ENCODE results near the gene SMIM1. TPM values are rescaled to one million over a fixed set of nuclear protein-coding genes. Genes with fewer than 3 reads are reported as not detected.

The SMIM1 gene
- total and polyA plus RNA-seq, 7 donors, result 0.57 to 2.1 (median 1.3) TPM

DNA sequence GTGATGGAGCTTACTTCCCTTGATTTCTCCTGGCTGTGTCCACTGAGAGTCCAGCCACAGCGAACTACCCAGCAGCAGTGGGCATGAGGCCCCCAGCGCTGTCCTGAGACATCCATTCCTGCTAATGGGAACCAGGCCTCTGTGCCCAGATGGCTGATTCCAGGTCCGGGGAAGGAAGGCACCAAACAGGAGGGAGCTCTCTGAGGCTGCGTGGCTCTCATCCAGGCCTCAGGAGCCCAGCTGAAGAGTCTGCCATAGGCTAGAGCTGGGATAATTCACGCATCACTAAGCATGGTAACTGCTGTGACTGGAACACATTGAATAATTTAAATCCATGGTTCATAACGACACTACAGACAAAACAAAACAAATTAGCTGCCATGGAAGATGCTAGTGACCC, 48.5 kb downstream of the SMIM1 start:
- no peak for TF ChIP-seq CTCF (IDR thresholded peaks at IDR 0.05)
- intact Hi-C loops (cut with DNase I), result no loop called here
- Histone ChIP-seq H3K27me3 (ENCODE audit: insufficient read depth in 3 of 3, low read length in 2 of 3) (no peaks in the 10 kb centered on the region), H3K4me3 (no peak overlapping the region), H3K27ac (no peak overlapping the region), H3K9me3 (no peaks in the 10 kb centered on the region), H3K36me3 (ENCODE audit: insufficient read depth in 1 of 2, low read depth in 1 of 2) (peaks cover 9 to 83% of the 10 kb centered on the region in 2 donors), H3K4me1 (no peaks in the 10 kb centered on the region)
- no peak for ATAC-seq
- DNase-seq, result no peak
- WGBS, 3 donors, result 61 to 75% (median 64%) methylated on average over 6 of the region's 6 CpGs

DNA sequence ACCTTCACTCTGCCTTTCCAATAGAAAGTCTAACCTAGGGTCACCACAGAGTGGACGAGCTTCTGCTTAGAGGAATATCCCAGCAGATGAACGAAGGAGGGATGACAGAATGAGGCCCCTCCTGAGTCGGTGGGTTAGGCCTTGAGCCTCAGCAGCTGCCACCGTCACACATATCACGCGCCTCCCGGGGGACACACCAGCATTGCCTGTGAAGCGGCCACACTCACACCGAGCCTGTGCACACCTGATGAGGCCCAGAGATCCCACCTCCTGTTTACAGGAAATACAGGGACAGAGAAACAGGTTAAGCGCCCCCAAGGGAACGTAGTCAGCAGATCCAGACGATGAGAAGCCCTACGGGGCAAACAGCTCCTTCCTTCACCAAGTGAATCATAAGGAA, 48.9 kb downstream of the SMIM1 start:
- Histone ChIP-seq H3K27me3 (ENCODE audit: insufficient read depth in 3 of 3, low read length in 2 of 3) (no peaks in the 10 kb centered on the region), H3K36me3 (ENCODE audit: insufficient read depth in 1 of 2, low read depth in 1 of 2) (peaks cover 10 to 83% of the 10 kb centered on the region in 2 donors), H3K4me3 (no peak overlapping the region), H3K27ac (no peak overlapping the region), H3K4me1 (no peaks in the 10 kb centered on the region), H3K9me3 (no peaks in the 10 kb centered on the region)
- ATAC-seq, result no peak
- whole genome bisulfite sequencing, 3 donors, result 60 to 66% (median 65%) methylated on average over 13 of the region's 13 CpGs
- intact Hi-C loops (cut with DNase I), result no loop called here
- no peak for TF ChIP-seq CTCF (IDR thresholded peaks at IDR 0.05)
- no peak for DNase-seq

- Histone ChIP-seq H3K36me3 (ENCODE audit: insufficient read depth in 1 of 2, low read depth in 1 of 2) (peaks cover 10 to 83% of the 10 kb centered on the region in 2 donors), H3K27ac (no peak overlapping the region)
Measured at GRCh38 chr1:3821908-3822307, 49.4 kb downstream of the SMIM1 start.

DNA sequence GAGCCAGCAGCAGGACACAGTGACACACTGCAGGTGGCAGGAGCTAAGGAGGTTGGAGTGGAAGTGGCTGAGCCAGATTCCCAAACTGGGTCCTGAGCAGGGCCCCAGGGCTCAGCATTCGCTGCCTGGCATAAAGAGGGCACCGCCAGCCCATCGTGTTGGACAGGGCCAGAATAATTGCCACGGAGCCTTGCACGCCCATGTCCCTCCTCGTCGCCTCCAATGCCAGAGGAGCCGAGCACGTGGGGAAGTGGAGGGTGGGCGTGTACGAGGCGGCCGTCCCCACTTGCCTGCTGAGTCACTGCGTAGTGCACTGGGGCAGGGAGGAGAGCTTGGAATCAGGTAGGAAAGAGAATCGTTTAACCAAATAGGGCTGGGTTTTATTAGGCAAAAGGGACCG, 49.9 kb downstream of the SMIM1 start:
- Histone ChIP-seq H3K36me3 (ENCODE audit: insufficient read depth in 1 of 2, low read depth in 1 of 2) (peaks cover 10 to 85% of the 10 kb centered on the region in 2 donors), H3K4me1 (no peaks in the 10 kb centered on the region), H3K4me3 (no peak overlapping the region), H3K27ac (no peak overlapping the region), H3K27me3 (ENCODE audit: insufficient read depth in 3 of 3, low read length in 2 of 3) (no peaks in the 10 kb centered on the region), H3K9me3 (no peaks in the 10 kb centered on the region)
- 65 to 82% (median 78%) methylated on average over 16 of the region's 16 CpGs for WGBS, 3 donors
- ATAC-seq, result no peak
- TF ChIP-seq CTCF (IDR thresholded peaks at IDR 0.05), result no peak
- DNase-seq, result no peak
- intact Hi-C loops (cut with DNase I), result no loop called here

More at GRCh38 chr1:3821908-3822307, 49.4 kb downstream of the SMIM1 start:
- DNase-seq (no peak), ATAC-seq (no peak)
- intact Hi-C loops (cut with DNase I), result no loop called here
- H3K4me1 ChIP-seq, result no peaks in the 10 kb centered on the region
- H3K9me3 ChIP-seq, result no peaks in the 10 kb centered on the region
- H3K4me3 ChIP-seq, result no peak overlapping the region
- no peak for TF ChIP-seq CTCF (IDR thresholded peaks at IDR 0.05)
- H3K27me3 ChIP-seq (ENCODE audit: insufficient read depth in 3 of 3, low read length in 2 of 3), result no peaks in the 10 kb centered on the region
- 67 to 73% (median 72%) methylated on average over 15 of the region's 15 CpGs for WGBS, 3 donors

DNA sequence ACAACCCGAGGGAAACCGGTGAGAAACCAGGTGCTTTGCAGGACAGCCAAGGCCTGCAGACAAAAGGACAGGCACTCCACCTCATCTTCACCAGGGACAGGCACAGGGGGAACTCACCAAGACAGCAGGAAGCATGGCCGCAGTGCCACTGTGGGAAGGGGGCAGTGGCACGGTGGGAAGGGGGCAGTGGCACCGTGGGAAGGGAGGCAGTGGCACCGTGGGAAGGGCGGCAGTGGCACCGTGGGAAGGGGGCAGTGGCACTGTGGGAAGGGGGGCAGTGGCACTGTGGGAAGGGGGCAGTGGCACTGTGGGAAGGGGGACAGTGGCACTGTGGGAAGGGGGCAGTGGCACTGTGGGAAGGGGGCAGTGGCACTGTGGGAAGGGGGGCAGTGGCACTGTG, 52.1 kb downstream of the SMIM1 start:
- Histone ChIP-seq H3K4me3 (no peak overlapping the region), H3K4me1 (no peaks in the 10 kb centered on the region), H3K27me3 (ENCODE audit: insufficient read depth in 3 of 3, low read length in 2 of 3) (no peaks in the 10 kb centered on the region), H3K27ac (no peak overlapping the region), H3K36me3 (ENCODE audit: insufficient read depth in 1 of 2, low read depth in 1 of 2) (peaks cover 10 to 95% of the 10 kb centered on the region in 2 donors), H3K9me3 (no peaks in the 10 kb centered on the region)
- ATAC-seq, result no peak
- no peak for TF ChIP-seq CTCF (IDR thresholded peaks at IDR 0.05)
- no peak for DNase-seq
- WGBS, 3 donors, result 81 to 89% (median 87%) methylated on average over 8 of the region's 8 CpGs
- intact Hi-C loops (cut with DNase I), result no loop called here
